RWPE2 (cell line): ENCODE results near the gene SSB.

Source experiments
- ATAC-seq: fragments of 200-7000 bp; cut with Tn5 transposase; 3 replicates; pipeline ENCODE4 v1.9.1; 2021; ENCODE audit warnings: low read depth
- DNase-seq: peaks from one replicate; pipeline ENCODE4 v3.0.0-alpha.2; 2020; ENCODE audit warnings: low spot score
- H3K27ac ChIP-seq: fragments of 450-650 bp; 2 replicates; pipeline ENCODE4 v1.5.1; 2017; ENCODE audit warnings: mild to moderate bottlenecking; ENCODE audit not compliant: poor library complexity, severe bottlenecking
- H3K27me3 ChIP-seq: fragments of 250-450 bp; sonication (Bioruptor Pico); 2 replicates; pipeline ENCODE4 v1.5.1; 2021; ENCODE audit warnings: mild to moderate bottlenecking, moderate library complexity; ENCODE audit not compliant: insufficient read depth, poor library complexity, severe bottlenecking
- H3K36me3 ChIP-seq: fragments of 250-450 bp; sonication (Bioruptor Pico); 2 replicates; pipeline ENCODE4 v1.5.1; 2020; ENCODE audit warnings: low read depth, mild to moderate bottlenecking, moderate library complexity
- H3K4me1 ChIP-seq: fragments of 250-450 bp; sonication (Bioruptor Pico); 2 replicates; pipeline ENCODE4 v1.5.1; 2021; ENCODE audit warnings: mild to moderate bottlenecking, moderate library complexity; ENCODE audit not compliant: insufficient read depth, poor library complexity, severe bottlenecking
- H3K4me3 ChIP-seq: fragments of 250-450 bp; sonication (Bioruptor Pico); 2 replicates; pipeline ENCODE4 v1.5.1; 2021; ENCODE audit warnings: mild to moderate bottlenecking, moderate library complexity; ENCODE audit not compliant: severe bottlenecking
- H3K9me3 ChIP-seq: fragments of 250-450 bp; sonication (Bioruptor Pico); 2 replicates; pipeline ENCODE4 v1.5.1; 2021; ENCODE audit warnings: mild to moderate bottlenecking, moderate library complexity; ENCODE audit not compliant: severe bottlenecking
- CTCF ChIP-seq: fragments of 450-650 bp; IDR thresholded peaks from one replicate; pipeline ENCODE4 v1.5.1; 2017; ENCODE audit warnings: mild to moderate bottlenecking, moderate library complexity; ENCODE audit not compliant: poor library complexity, severe bottlenecking

The SSB gene

GRCh38 chr2:169771612-169772011 lies 27.1 kb upstream of the SSB start:
- ATAC-seq (no peak), DNase-seq (no peak)
- Histone ChIP-seq H3K9me3 (no peaks in the 10 kb centered on the region), H3K4me1 (no peaks in the 10 kb centered on the region), H3K36me3 (no peaks in the 10 kb centered on the region), H3K27me3 (no peaks in the 10 kb centered on the region), H3K4me3 (no peak overlapping the region), H3K27ac (no peak overlapping the region)
- no peak for TF ChIP-seq CTCF

GRCh38 chr2:169772651-169773050 lies 26.0 kb upstream of the SSB start:
- H3K4me1 ChIP-seq = no peaks in the 10 kb centered on the region
- no peaks in the 10 kb centered on the region for H3K27me3 ChIP-seq
- H3K9me3 ChIP-seq = no peaks in the 10 kb centered on the region
- no peak overlapping the region for H3K27ac ChIP-seq
- DNase-seq (no peak), ATAC-seq (no peak)
- no peaks in the 10 kb centered on the region for H3K36me3 ChIP-seq
- no peak for TF ChIP-seq CTCF
- H3K4me3 ChIP-seq = no peak overlapping the region

- no peak overlapping the region for H3K4me3 ChIP-seq
- ATAC-seq (no peak), DNase-seq (no peak)
- H3K27me3 ChIP-seq = no peaks in the 10 kb centered on the region
- H3K27ac ChIP-seq = no peak overlapping the region
- no peaks in the 10 kb centered on the region for H3K36me3 ChIP-seq
- no peaks in the 10 kb centered on the region for H3K4me1 ChIP-seq
- TF ChIP-seq CTCF = no peak
- H3K9me3 ChIP-seq = no peaks in the 10 kb centered on the region
Measured at GRCh38 chr2:169775354-169775753, 23.3 kb upstream of the SSB start.

GRCh38 chr2:169775765-169776164 lies 22.9 kb upstream of the SSB start:
- ATAC-seq (no peak), DNase-seq (no peak)
- Histone ChIP-seq H3K9me3 (no peaks in the 10 kb centered on the region), H3K4me1 (no peaks in the 10 kb centered on the region), H3K36me3 (no peaks in the 10 kb centered on the region), H3K27me3 (no peaks in the 10 kb centered on the region), H3K27ac (no peak overlapping the region), H3K4me3 (no peak overlapping the region)
- no peak for TF ChIP-seq CTCF

GRCh38 chr2:169776252-169776761 lies 22.4 kb upstream of the SSB start:
- Histone ChIP-seq H3K4me3 (no peak overlapping the region), H3K4me1 (no peaks in the 10 kb centered on the region), H3K36me3 (no peaks in the 10 kb centered on the region), H3K27ac (no peak overlapping the region), H3K9me3 (no peaks in the 10 kb centered on the region), H3K27me3 (no peaks in the 10 kb centered on the region)
- TF ChIP-seq CTCF = no peak
- ATAC-seq (no peak), DNase-seq (no peak)
